Central memory CD8-positive, alpha-beta T cell (primary cell): ENCODE data around the gene DPEP1.

ENCODE experiments used
- ATAC-seq: fragments of 150-1000 bp; cut with Tn5 transposase; replicated peaks from 2 replicates; pipeline ENCODE4 v1.10.0; 2022; ENCODE audit warnings: mild to moderate bottlenecking, moderate FRiP score, moderate number of reproducible peaks; ENCODE audit not compliant: poor library complexity, severe bottlenecking; ENCODE audit errors: extremely low read depth
- DNase-seq, 2 donors: peaks; one replicate each; pipeline ENCODE4 v3.0.0; 2021; ENCODE audit warnings: low spot score in 2 of 2
- H3K27ac Mint-ChIP-seq: one replicate; pipeline ENCODE4 v1.8.0; 2022; ENCODE audit warnings: low read depth, mild to moderate bottlenecking, moderate library complexity, mixed read lengths
- H3K27me3 Mint-ChIP-seq: one replicate; pipeline ENCODE4 v1.8.0; 2022; ENCODE audit warnings: mixed read lengths
- H3K36me3 Mint-ChIP-seq: one replicate; pipeline ENCODE4 v1.8.0; 2022; ENCODE audit warnings: mild to moderate bottlenecking, moderate library complexity, mixed read lengths; ENCODE audit not compliant: insufficient read depth
- H3K4me1 Mint-ChIP-seq: one replicate; pipeline ENCODE4 v1.8.0; 2022; ENCODE audit warnings: mixed read lengths
- H3K4me3 Mint-ChIP-seq: one replicate; pipeline ENCODE4 v1.8.0; 2022; ENCODE audit warnings: mild to moderate bottlenecking, moderate library complexity, mixed read lengths
- H3K9me3 Mint-ChIP-seq: one replicate; pipeline ENCODE4 v1.8.0; 2022; ENCODE audit warnings: mixed read lengths

DPEP1 gene

DNA sequence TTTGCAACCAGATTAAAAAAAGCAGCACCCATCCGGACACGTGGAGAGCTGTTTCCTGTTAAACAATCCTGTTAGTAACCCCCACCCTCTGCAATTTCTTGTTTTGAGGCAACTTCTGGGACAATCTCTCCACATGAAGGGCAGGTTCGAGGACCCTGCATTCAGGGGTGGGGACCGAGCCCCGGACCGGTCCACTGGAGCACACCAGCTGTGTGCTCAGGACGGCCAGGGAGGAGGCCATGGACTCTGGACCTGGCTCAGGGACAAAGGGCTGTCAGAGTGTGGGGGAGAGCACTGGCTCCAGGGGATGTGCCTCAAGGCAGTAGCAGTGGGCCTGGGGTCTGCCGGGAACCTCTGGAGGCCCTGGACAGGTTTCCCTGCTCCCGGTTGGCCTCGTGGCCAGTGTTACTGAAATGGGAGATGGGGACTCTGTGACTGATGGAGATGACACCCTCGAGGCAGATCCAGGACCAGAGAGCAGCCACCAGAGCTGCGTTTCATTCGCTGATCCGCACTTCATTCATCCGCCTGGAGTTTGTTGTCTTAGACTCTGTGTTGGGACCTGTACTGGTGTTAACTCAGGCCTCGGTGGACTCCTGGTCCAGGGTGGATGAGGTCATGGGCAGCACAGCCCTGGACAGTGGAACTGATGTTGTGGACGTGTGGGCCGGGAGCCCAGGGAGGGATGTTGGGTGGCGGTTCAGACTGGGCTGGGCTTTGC lies 40.8 kb upstream of the DPEP1 start:
- no peak for ATAC-seq
- peaks cover 5% of the 10 kb centered on the region for H3K36me3 Mint-ChIP-seq
- no peak for DNase-seq
- H3K9me3 Mint-ChIP-seq: no peaks in the 10 kb centered on the region
- peaks cover 8% of the 10 kb centered on the region for H3K4me1 Mint-ChIP-seq
- no peak overlapping the region for H3K27ac Mint-ChIP-seq
- peak overlapping the region; percentile 25 for H3K4me3 Mint-ChIP-seq
- peaks cover 26% of the 10 kb centered on the region for H3K27me3 Mint-ChIP-seq

DNA sequence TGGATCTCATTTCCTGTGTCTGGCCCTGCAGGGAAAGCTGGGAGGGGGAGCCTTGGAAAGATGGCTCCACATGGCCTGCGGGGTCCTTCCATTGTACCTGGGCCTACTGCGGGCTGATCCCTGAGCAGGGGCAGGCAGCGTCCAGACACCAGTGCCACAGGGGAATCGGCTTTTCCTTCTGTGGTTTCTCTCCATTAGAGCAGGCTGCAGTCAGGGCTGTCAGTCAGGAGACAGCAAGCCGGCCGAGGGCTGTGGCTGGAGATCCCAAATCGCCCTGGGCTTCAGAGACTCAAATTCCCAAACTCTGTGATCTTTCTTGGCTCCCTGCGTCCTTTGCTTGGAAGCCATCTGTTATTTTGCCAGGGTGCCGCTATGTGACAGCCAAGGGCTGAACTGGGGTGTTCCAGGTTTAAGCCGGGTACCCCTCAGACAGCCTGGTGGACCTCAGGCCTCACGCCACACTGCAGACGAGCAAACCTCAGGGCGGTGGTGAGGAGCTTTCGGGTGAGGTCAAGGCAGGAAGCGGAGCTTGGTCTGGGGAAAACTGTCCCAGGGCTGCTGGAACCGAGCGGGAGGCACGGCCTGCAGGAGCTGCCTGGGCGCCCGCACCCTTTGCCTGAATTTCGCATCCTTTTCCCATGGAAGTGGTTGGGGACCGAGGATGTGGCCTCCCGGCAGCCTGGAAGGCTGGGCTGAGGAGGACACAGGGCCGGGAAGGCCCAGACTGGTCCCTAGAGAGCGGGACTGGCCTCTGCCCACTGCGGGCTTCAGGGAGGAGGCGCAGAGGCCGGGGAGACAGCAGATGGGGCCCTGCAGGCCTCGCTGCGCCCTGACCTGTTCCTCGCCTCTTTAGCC lies 39.4 kb upstream of the DPEP1 start:
- Mint-ChIP-seq H3K27me3 (peaks cover 26% of the 10 kb centered on the region), H3K36me3 (peaks cover 10% of the 10 kb centered on the region), H3K4me3 (peak overlapping the region; percentile 25), H3K4me1 (peaks cover 8% of the 10 kb centered on the region), H3K27ac (no peak overlapping the region), H3K9me3 (no peaks in the 10 kb centered on the region)
- DNase-seq (no peak), ATAC-seq (no peak)

DNA sequence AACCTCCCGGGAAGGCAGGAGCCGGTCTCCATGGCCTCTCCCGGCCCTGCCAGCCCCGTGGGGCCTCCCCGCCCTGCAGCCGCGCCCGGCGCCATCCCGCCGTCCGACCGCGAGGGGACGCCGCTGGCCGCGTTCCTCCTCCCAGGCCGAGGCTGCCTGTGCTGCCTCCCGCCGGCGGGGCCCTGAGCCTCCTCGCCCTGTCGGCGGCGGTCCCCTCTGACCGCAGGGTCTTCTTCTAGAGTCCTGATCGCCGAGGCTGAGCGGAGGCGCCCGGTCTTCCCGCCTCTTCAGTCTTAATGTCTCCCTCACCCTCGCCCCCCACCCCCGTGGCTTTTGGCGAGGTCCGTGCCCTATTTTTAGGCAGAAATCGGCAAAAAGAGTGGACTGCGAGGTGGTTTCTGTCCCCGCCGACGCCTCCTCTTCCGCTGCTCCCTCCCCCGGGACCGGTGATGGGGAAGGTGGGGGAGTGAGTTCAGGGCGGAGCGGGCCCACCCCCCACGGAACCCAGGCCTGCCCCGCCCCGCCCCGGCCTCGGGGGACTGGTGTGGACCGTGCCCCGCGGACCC lies 38.7 kb upstream of the DPEP1 start:
- Mint-ChIP-seq H3K9me3 (no peaks in the 10 kb centered on the region), H3K27me3 (peaks cover 26% of the 10 kb centered on the region), H3K4me3 (peak overlapping the region; percentile 48), H3K36me3 (peaks cover 10% of the 10 kb centered on the region), H3K4me1 (peaks cover 8% of the 10 kb centered on the region), H3K27ac (no peak overlapping the region)
- ATAC-seq (peak; percentile 59), DNase-seq (no peak)

DNA sequence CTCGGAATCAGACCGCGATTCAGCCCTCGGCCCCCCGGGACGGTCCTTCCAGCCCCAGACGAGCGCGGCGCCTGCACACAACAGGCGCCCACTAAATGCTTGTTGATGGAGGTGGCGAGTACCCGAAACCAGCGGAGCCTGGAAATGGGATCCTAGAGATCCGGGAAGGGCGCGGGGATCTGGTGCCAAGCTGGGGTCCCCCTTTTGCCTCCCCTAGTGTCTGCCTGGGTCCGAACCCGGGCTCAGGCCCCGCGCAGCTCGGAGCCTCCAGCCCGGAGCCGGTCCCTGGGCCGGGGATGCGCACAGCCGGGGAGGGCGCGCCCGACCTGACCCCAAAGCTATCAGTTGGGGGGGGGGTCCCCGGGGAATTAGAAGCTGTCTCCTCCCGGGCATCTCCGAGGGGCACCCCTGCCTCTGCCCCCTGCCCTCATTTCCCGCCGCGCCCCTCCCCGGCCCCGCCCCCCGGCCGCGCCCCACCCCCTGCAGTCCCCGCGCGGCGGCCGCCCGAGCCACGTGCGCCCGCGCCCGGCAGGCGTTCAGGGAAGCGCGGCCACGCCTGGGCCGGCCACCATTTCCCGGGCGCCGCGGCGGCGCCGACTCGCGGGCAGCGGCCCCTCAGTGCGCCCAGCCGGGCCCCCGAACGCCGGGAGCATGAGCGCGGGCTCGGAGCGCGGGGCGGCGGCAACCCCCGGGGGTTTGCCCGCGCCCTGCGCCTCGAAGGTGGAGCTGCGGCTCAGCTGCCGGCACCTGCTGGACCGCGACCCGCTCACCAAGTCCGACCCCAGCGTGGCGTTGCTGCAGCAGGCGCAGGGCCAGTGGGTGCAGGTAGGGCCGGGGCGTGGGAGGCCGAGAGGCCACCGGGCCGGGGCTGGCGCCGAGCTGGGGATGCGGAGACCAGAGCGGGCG lies 37.9 kb upstream of the DPEP1 start, which contains the start of gene CPNE7:
Gene CPNE7, plus strand, starts transcription at position 512 of the 906 bp plus-strand sequence. Its CDS starts 140 bp downstream, at position 652.
- Mint-ChIP-seq H3K4me3 (peak within 1 kb of the TSS; percentile 48), H3K27ac (no peak within 1 kb of the TSS), H3K27me3 (peaks cover 26% of the 10 kb centered on the region), H3K9me3 (no peaks in the 10 kb centered on the region), H3K36me3 (peaks cover 7% of the 10 kb centered on the region), H3K4me1 (peaks cover 8% of the 10 kb centered on the region)
- DNase-seq (no peak), ATAC-seq (peak; percentile 30)

DNA sequence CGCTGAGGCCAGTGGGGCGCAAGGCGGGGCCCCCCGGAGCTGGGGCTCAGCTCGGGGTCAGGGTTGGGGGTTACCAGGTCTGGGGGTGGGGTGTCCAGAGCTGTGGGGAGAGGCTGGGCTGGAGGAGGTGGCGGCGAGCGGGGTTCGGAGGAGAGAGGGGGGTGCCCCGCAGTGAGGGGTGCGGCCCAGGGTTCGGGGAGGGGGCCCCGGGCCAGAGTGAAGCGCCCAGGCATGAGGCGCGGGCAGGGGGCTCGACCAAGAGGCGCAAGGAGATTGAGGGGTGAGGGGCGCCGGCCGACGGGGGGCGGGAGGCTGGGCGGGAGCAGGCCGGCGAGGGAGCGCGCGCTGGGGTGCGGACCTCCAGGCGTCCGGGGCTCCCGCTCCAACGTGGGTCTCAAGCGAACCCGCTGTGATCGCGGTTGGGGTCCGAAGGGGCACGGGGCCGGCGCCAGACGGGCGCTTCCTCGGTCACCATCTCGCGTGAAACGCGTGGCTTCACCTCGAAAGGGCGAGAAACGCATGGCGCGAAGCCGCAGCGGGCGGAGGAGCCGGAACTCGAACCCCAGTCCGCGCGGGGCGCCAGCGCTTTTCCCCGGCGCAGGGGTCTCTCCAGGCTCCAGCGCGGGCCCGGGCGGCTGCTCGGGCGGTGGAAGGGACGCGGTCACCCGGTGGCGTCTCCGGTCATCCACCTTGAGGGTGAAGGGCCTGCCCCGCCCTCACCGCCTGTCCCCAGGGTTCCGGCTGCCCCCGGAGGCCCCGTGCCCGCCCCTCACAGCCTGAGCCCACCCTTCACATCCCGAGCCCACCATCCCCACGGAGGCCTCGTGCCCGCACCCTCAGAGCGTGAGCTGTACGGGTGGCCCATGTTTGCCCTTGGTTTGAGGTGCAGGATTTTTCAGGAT lies 37.0 kb upstream of the DPEP1 start:
- Mint-ChIP-seq H3K36me3 (peaks cover 7% of the 10 kb centered on the region), H3K27me3 (peaks cover 26% of the 10 kb centered on the region), H3K9me3 (no peaks in the 10 kb centered on the region), H3K4me1 (peaks cover 8% of the 10 kb centered on the region), H3K4me3 (peak overlapping the region; percentile 19), H3K27ac (no peak overlapping the region)
- DNase-seq (no peak), ATAC-seq (no peak)

DNA sequence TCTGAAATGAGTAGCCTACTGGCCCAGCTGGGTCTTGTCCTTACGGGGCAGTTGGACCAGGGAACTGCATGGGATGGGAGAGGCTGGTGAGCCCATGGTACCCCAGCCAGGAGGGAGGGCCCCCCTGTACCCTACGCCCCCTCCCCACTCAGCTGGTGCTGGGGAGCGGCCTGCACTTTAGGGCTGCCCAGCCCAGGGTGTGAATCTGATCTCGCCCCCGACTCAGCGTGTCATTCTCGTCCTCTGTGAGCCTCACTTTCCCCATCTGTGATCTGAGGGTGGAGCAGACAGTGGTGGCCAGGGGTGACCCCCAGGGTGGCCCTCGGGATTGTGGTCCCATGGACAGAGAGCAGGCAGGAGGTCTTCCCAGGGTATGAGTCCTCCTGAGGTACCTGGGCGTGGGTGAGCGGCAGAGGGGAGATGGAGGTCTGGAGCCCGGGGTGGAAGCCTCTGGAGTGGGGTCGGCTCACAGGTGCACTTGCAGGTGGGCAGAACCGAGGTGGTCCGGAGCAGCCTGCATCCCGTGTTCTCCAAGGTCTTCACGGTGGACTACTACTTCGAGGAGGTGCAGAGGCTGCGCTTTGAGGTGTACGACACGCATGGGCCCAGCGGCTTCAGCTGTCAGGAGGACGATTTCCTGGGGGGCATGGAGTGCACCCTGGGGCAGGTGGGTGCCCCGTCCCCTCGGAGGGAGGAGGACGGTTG lies 36.2 kb upstream of the DPEP1 start:
- ATAC-seq (no peak), DNase-seq (no peak)
- H3K9me3 Mint-ChIP-seq: no peaks in the 10 kb centered on the region
- peaks cover under 1% of the 10 kb centered on the region for H3K4me1 Mint-ChIP-seq
- peaks cover 20% of the 10 kb centered on the region for H3K27me3 Mint-ChIP-seq
- H3K36me3 Mint-ChIP-seq: peaks cover 7% of the 10 kb centered on the region
- peak overlapping the region; percentile 19 for H3K4me3 Mint-ChIP-seq
- no peak overlapping the region for H3K27ac Mint-ChIP-seq

DNA sequence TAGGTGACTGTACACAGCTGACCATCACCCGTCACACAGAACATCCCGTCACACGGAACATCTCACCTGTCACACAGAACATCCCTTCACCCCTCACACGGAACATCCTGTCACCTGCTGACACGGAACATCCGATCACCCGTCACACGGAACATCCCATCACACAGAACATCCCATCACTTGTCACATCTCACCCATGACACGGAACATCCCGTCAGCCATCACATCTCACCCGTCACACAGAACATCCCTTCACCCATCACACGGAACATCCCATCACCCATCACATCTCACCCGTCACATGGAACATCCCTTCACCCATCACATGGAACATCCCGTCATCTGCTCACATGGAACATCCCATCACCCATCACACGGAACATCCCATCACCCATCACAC lies 34.1 kb upstream of the DPEP1 start:
- Mint-ChIP-seq H3K4me1 (no peaks in the 10 kb centered on the region), H3K36me3 (peaks cover 6% of the 10 kb centered on the region), H3K27ac (no peak overlapping the region), H3K9me3 (no peaks in the 10 kb centered on the region), H3K4me3 (no peak overlapping the region), H3K27me3 (no peaks in the 10 kb centered on the region)
- no peak for ATAC-seq
- DNase-seq: no peak

DNA sequence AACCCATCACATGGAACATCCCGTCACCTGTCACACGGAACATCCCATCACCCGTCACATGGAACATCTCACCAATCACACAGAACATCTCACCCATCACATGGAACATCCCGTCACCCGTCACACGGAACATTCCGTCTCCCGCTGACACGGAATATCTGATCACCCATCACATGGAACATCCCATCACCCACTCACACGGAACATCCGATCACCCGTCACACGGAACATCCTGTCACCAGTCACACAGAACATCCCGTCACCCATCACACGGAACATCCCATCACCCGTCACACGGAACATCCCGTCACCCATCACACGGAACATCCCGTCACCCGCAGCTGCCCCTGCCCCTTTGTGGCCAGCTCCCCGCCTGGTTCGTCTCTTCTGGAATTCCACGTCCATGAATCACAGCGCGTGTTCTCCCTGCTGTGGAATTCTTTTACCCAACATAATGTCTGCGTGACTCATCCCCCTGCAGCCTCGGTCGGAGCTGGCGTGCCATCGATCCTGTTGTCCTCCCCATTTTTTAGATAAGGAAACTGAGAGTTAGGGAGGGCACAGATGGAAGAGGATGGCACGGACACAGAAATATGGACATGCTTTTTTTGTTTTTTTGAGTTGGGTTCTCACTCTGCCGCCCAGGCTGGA lies 32.3 kb upstream of the DPEP1 start:
- Mint-ChIP-seq H3K27me3 (no peaks in the 10 kb centered on the region), H3K4me1 (no peaks in the 10 kb centered on the region), H3K4me3 (no peak overlapping the region), H3K36me3 (peaks cover 8% of the 10 kb centered on the region), H3K9me3 (no peaks in the 10 kb centered on the region), H3K27ac (no peak overlapping the region)
- ATAC-seq: no peak
- no peak for DNase-seq

DNA sequence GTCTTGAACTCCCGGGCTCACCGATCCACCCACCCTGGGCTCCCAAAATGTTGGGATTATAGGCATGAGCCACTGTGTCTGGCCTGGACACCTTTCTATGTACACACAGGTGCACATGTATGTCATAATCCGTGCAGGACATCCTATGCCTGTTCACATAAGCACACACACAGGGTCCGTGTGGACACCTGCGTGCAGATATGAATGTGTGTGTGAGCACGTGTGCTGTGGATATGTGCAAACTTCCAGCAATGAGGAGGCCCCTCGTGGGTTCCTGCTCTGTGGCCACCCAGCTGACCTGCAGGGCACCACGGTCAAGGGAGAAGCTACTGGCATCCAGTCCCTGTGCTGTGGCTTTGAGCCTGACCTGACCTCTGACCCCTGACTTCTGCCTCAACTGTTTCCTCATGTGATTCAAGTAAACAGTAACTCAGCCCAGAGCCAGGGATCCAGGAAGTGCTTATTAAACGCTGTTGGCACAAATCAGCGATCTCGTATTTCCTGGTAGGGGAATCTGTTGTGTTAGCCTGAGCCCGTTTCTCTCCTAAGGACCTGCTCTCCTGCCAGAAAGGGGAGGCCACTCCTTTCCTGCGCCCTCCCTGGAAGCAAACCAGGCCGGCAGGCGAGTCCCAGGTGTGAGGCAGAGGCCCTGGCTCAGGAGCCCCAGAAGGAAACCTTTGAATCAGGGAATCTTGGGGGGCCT lies 31.4 kb upstream of the DPEP1 start:
- no peak overlapping the region for H3K4me3 Mint-ChIP-seq
- ATAC-seq (no peak), DNase-seq (no peak)
- no peaks in the 10 kb centered on the region for H3K9me3 Mint-ChIP-seq
- peaks cover 8% of the 10 kb centered on the region for H3K36me3 Mint-ChIP-seq
- no peaks in the 10 kb centered on the region for H3K4me1 Mint-ChIP-seq
- H3K27me3 Mint-ChIP-seq: no peaks in the 10 kb centered on the region
- H3K27ac Mint-ChIP-seq: no peak overlapping the region

DNA sequence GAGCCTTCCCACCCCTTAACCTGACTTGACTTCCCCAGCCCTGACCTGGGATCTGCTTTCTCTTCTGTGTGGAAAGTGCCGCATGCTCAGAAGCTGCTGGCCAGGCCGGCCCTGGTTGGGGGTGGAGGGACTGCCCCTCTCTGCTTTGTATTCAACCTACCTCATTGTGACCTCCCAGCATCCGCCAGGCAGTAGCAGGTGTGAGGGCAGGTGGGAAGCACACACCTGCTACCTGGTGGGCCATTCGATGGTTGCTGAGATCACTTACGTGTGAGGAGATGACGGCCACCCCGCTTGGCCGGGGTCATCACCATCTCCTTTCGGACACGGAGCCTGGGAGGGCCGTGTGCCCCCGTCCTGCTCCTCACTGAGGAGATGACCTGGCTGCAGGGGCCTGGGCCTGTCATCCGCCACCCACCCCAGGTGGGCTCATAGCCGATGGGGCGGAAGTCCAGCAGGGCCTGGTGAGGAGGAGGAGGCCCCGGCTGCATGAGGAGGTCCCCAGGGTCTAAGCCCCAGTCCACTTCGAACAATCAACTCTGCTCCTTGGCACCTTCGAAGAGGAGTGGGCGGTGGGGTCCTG lies 30.7 kb upstream of the DPEP1 start:
- DNase-seq (no peak), ATAC-seq (no peak)
- Mint-ChIP-seq H3K4me3 (no peak overlapping the region), H3K27ac (no peak overlapping the region), H3K9me3 (no peaks in the 10 kb centered on the region), H3K36me3 (peaks cover 8% of the 10 kb centered on the region), H3K4me1 (no peaks in the 10 kb centered on the region), H3K27me3 (no peaks in the 10 kb centered on the region)
